HT-29 (cell line): ENCODE results near the gene SP2. TPM values are rescaled to one million over a fixed set of nuclear protein-coding genes. Genes with fewer than 3 reads are reported as not detected.

Source experiments
- DNase-seq: peaks from one replicate; pipeline ENCODE4 v3.0.0-alpha.2; 2015; ENCODE audit warnings: low spot score
- total RNA-seq: library from RNA; depleted of rRNA; stranded (reverse); fragments of >200 nt; shearing (Covaris generic); gene quantifications from 2 replicates; pipeline ENCODE4 v1.2.3, GENCODE V29; 2014

SP2 gene
- total RNA-seq, 1 experiment from 2014 or later, result 7.9 TPM

- no peak for DNase-seq
These were observed 26.0 kb upstream of the SP2 start for GRCh38 chr17:47870056-47870455.

DNA sequence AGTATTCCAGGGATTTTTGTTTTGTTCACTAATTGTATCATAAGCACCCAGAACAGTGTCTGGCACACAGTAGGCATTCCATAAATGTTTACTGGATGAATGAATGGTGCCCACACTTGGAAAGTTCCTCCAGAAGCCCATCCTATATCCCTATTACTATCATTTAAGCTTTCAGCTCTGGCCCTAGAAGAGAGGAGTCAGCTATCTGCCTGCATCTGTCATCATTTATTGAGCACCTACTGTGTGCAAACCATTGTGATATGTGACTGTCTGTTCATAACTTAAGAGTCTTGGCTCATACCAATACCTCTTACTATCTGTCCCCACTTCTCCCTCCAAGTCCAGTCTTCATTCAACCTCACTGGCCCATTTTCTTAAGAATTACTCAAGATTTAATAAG is 25.0 kb upstream of the SP2 start:
- no peak for DNase-seq

GRCh38 chr17:47872019-47872650 is 23.9 kb upstream of the SP2 start:
- DNase-seq, result no peak

DNA sequence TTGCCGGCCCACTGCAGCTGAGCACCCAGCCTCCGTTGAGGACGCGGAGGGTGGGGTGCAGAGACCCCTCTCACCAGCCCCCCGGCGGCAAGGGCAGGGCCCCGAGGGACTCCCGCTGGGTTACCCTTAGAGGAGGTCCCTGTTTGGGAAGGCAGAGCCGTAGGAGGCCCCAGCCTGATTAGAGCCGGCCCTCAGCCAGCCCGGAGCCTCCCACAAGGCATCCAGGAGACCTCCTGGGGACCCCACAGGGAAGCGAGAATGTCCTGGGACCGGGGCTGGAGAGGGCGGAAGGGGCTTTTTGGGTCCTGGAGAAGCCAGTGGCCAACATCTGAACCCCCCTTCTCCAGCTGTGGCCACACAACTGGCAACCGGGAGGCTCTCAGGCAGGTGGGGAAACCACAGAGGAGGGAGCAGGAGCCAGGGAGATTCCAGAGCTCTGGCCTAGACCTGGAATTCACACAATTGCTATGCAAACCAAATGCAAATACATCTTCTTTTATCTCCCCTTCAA is 23.3 kb upstream of the SP2 start:
- DNase-seq, result no peak

- DNase-seq, result no peak
These were observed 22.6 kb upstream of the SP2 start for GRCh38 chr17:47873200-47874090.

DNA sequence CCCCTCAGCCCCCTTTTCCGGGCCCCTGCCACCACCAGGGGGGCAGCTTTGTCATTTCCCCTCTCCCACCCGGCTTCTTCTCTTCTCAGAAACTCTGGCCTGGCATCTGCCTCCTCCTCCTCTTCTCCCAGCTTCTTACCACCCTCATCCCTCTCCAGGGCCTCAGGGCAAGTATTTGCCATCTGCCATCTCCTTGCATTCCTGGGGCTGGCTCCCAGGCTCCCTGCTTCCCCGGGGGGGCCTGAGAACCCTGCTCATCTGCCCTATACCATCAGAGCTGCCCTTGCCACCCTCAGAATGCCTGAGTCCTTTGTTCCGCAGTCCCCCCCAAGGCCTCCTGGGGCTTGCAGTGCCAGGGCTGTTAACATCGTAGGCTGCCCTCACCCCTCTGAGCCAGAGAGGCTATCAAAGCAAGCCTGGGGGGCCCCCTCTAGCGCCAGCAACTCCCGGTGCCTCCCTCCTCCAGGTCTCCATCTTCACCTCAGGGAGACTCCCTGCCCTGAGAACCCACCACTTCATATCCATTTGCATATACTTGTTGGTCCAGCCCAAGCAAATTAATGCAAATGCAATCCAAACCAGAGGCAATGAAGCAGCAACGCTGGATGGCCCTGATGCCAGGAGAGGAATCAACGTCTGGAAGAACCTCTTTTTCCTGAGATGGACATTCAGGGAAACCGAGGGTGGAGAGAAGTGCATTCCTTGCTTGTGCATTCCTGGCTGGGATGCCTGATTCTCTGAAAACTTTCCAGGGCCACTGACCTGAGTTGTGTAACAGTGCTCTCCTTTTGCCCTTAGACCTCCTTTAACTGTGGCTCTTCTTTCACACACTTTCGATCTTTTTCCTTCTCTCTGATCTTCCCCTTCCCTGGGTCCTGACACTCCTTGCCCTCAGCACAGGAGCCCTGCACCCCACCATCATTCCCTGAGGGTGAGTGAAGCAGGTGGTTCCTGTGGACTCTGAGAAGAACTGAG is 20.7 kb upstream of the SP2 start:
- DNase-seq, result no peak

DNA sequence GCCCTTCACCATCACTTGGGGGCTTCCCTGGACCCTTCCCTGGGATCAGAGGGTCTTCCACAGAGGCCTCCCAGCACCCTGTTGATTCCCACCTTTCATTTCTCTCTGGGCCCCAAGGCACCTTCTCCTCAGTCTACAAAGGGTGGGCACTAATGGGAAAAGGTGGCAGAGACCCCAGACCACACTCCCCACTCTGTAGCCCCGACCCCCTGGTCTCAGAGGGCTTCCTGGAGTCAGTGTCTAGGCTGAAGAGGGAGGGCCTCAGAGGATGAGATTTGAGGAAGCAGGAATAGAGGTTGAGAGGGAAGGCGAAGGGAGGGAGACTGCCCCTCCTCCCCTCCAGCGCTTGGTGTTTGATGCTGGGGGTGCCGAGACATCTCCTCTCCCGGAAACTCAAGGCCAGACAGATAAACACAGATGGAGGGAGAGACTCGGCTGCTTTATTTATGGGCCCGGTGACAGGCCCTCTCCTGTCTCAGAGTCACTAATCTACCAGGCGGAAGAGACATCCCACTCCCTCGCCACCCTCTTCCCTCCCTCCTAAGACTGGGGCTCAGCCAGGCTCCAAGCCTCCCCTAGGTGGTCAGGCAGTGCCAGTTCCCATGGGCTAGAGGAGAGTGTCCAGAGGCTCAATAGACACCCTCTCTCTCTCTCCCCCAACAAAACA is 18.5 kb upstream of the SP2 start:
- no peak for DNase-seq

GRCh38 chr17:47878203-47879027 is 17.6 kb upstream of the SP2 start:
- DNase-seq, result no peak

- DNase-seq, result no peak
These were observed 16.9 kb upstream of the SP2 start for GRCh38 chr17:47879028-47879585.

DNA sequence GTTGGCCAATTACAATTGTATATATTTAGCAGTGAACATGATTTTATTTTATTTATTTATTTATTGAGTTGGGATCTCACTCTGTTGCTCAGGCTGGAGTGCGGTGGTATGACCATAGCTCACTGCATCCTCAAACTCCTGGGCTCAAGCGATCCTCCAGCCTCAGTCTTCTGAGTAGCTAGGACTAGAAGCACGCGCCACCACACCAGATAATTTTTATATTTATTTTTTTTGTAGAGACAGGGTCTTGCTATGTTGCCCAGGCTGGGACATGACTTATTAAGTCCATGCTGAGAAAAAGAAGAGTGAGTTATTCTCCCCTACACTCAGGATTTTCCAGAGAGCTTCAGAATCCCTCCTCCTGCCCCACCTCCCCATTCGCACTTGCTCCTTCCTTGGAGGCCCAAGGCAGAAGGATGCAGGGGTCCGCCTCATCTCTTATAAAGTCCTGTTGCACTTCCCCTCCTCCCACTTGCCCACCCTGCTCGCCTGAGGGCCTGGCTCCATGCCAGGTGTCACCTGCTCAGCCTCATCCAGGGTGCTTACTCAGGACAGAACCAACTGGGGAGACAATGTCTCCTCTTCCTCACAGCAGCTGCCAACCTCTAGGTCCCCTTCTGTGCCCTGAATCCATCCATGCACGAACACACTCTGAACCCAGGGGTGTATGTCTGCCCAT is 16.1 kb upstream of the SP2 start:
- no peak for DNase-seq

GRCh38 chr17:47882247-47882646 is 13.8 kb upstream of the SP2 start:
- peak; percentile 92 for DNase-seq

DNA sequence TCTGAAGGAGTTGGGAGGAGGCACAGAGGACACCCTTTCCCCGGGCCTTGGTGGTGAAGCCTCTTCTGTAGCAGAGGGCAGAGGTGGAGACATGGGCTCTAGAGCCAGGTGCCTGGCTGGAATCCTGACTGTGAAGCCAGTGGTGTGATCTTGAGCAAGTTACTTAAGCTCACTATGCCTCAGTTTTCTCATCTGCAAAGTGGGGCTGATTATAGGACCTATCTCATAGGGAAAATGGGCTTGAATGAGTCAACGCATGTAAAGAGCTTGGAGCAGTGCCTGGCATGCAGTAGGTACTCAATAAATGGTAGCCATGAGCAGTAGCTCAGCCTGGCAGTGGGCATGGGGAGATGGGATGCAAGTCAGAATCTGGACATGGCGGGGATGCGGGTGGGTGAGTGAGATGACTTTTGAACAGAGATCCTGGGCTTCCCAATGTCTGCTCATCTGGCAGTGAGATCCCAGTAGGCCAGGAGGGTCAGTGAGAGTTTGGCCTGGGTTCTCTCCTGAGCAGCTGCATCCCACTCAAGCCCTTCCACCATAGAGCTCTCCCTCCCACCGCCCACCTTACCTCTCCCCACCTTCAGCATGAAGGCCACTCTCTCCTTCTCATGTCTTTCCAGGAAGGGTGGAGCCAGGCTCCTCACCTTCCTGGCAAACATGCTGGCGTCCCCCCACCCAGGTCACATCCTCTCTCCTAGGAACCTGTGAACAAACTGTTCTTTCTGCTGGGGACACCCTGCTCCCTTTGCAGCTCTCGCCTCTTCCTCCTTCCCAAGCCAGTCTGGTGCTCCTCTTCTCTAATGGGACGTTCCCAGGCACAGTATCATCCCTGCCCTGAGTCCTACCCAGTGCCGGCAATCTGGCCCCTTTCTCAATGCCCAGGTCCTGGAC is 13.1 kb upstream of the SP2 start:
- DNase-seq, result no peak

- peak; percentile 79 for DNase-seq
These were observed 12.2 kb upstream of the SP2 start for GRCh38 chr17:47883589-47884426.

DNA sequence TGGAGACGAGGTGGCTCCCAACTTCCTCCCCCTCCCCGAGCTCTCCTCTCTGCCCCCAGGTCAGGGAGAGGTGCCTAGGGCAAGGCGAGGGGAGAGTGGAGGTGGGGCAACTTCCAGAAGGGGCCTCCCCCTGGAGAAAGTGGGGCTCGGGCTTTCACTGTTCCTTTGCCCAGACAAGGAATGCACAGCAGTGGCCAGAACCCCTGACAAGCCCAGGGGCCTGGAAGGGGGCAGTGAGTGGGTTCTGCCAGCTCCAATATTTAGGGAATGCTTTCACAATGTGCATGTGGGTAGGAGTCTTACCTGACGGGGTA is 11.7 kb upstream of the SP2 start:
- no peak for DNase-seq

DNA sequence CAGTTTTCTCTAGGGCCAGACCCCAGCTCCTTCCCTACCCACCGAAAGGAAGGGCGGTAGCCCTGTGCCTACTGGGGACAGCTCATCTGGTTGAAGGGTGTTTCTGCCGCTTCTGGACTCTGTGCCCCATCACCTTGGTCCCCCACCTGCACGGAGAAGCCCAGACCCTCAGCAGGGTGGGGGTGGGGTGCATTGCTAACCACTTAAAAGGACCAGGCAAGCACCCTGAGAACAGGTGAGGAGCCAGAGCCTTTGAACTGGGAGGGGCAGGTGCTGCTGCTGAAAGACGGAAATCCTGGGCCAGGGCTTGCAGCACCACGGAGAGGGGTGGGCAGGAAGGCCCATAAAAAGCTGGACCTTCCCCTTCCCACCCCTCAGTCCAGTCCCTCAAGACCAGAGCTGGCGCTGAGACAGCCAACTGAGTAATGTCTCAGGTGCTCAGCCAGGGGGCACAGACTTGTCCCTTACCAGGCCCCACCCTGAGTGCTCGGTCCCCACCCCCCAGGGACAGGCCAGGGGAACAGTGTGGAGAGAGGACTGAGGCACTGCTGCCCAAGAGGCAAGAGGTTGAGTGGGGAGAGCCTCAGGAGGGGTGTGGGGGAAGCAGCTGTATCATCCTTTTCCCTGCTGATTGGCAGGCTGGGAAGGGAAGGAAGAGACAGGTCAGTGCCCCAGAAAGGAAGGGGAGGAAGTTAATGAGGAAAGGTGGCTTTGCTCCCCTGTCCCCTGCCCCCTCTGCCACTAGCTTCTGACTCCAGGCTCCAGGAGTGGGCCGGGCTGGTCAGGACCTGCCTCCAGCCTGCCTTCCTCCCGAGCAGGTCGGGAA is 10.9 kb upstream of the SP2 start:
- DNase-seq, result peak; percentile 74

GRCh38 chr17:47888293-47888692 is 7.7 kb upstream of the SP2 start:
- DNase-seq, result no peak
